Stimulated activated naive CD4-positive, alpha-beta T cell (primary cell): ENCODE measurements around the gene CGB3.
"Not testable (repeated sequence)": the region's sequence is repeated elsewhere in the genome, so short reads cannot be mapped to it uniquely, and the experiment has no call there.

Experiments
- DNase-seq, 6 experiments: peaks; one replicate each; lab custom pipeline; 2025; lab: John Stamatoyannopoulos, UW

CGB3 gene

GRCh38 chr19:49042666-49043065 is 18.5 kb upstream of the CGB3 start:
- not testable (repeated sequence) for DNase-seq

- DNase-seq: no peak
These were observed 18.0 kb upstream of the CGB3 start for GRCh38 chr19:49042177-49042576.

- DNase-seq: not testable (repeated sequence)
These were observed 15.6 kb upstream of the CGB3 start for GRCh38 chr19:49039736-49040135.

- not testable (repeated sequence) for DNase-seq
These were observed 14.6 kb upstream of the CGB3 start for GRCh38 chr19:49038557-49039276.

- DNase-seq: not testable (repeated sequence)
These were observed 14.0 kb upstream of the CGB3 start for GRCh38 chr19:49038111-49038510.

- peak in 2 of 6 experiments; percentile 7 to 20 for DNase-seq
These were observed 12.7 kb upstream of the CGB3 start, which contains the start of gene CGB1 for GRCh38 chr19:49036815-49037214. Gene CGB1, minus strand, starts transcription at chr19:49036895. Its CDS starts 184 bp downstream, at chr19:49036711.

GRCh38 chr19:49031642-49032301 is 7.6 kb upstream of the CGB3 start, which contains the start of gene CGB2:
Gene CGB2, plus strand, starts transcription at chr19:49031890. Its CDS starts 206 bp downstream, at chr19:49032096.
- DNase-seq: peak in 4 of 6 experiments; percentile 6 to 38 (median 26)

GRCh38 chr19:49030323-49030722 is 6.2 kb upstream of the CGB3 start:
- not testable (repeated sequence) for DNase-seq

- not testable (repeated sequence) for DNase-seq
These were observed 5.6 kb upstream of the CGB3 start for GRCh38 chr19:49029749-49030148.

GRCh38 chr19:49028686-49029085 is 4.6 kb upstream of the CGB3 start:
- not testable (repeated sequence) for DNase-seq

- DNase-seq: not testable (repeated sequence)
These were observed 1.5 kb upstream of the CGB3 start for GRCh38 chr19:49025599-49025998.

- DNase-seq: not testable (repeated sequence)
These were observed 955 bp upstream of the CGB3 start for GRCh38 chr19:49025088-49025487.

GRCh38 chr19:49022116-49022515 is 2.0 kb downstream of the CGB3 start:
- no peak for DNase-seq

GRCh38 chr19:49020931-49021895 is 2.9 kb downstream of the CGB3 start:
- DNase-seq: no peak

- no peak for DNase-seq
These were observed 3.8 kb downstream of the CGB3 start for GRCh38 chr19:49020342-49020741.

GRCh38 chr19:49019242-49019932 is 4.7 kb downstream of the CGB3 start:
- peak in 5 of 6 experiments; percentile 46 to 63 (median 51) for DNase-seq

- peak in 4 of 6 experiments; percentile 5 to 61 (median 24) for DNase-seq
These were observed 5.5 kb downstream of the CGB3 start for GRCh38 chr19:49018388-49019241.

GRCh38 chr19:49017666-49018351 is 6.3 kb downstream of the CGB3 start:
- DNase-seq: peak; percentile 46 to 72 (median 58)

- peak in 1 of 6 experiments; percentile 21 for DNase-seq
These were observed 7.0 kb downstream of the CGB3 start, which contains the start of gene LHB for GRCh38 chr19:49017041-49017665. Gene LHB, minus strand, starts transcription at chr19:49017091. Its CDS starts 10 bp downstream, at chr19:49017081.
